OCI-LY7 (cell line): Measurements from ENCODE around the gene PAX2.

Experiments used
- CTCF ChIP-seq: fragments of 200-600 bp; sonication (generic); conservative IDR thresholded peaks from 2 replicates; pipeline ENCODE4 v1.5.1; 2014; ENCODE audit warnings: mild to moderate bottlenecking, antibody characterized with exemption, low read length, moderate library complexity, mixed read lengths
- EZH2phosphoT487 ChIP-seq: fragments of 200-600 bp; sonication (generic); IDR thresholded peaks from 2 replicates; pipeline ENCODE4 v1.6.1; 2018; ENCODE audit warnings: low read depth, borderline replicate concordance, mild to moderate bottlenecking, mixed run types, antibody characterized with exemption, low read length, moderate library complexity, mixed read lengths

DNA sequence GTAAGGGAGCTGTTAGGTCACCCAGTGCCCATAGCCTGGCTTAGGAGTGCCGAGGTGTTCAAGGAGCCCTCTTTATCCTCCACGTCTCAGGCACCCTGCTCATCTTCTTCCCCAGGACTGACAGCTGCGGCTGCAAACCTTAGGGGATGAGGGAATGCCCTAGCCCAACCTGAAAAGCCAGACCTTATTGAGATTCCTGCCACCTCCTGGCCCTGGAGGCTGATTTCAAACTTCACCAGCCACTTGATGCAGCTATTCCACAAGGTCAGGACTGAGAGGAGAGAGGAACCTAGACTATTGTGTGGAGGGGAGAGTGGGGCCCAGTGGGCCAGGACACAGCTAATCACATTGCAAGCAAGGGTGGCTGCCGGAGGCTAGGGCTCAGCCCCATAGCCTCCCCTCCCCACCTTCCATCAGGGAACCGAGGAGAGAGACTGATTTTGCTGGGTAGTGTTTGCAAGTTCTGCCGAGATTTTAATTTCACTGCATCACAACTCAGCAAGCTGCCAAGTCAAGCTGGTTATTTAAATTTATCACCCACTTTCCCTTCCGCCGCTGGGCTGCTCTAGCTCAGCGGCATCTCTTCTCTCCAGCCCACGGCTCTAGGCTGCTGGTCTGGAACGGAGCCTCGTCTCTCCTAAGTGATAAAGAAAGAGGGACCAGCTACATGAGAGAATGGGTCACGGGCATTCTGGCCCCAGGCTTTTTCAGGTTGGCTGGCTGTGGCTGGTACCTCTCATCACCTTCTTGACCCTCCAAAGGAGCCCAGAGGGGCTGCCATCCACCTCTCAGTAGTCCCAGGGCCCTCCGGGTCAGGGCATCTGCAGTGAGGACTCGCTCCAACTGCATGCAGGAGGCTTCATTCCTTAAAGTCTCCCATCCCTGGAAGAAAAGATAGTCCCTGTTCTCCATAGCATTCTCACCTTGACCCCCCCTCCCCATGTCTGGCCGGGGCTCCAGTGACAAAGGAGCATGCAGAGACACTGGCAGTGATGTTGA is 66.7 kb downstream of the PAX2 start:
- TF ChIP-seq EZH2phosphoT487 = no peak
- no peak for TF ChIP-seq CTCF
